ENCODE results near the gene SLC9A4. TPM values are rescaled to one million over a fixed set of nuclear protein-coding genes. Genes with fewer than 3 reads are reported as not detected.

SLC9A4 gene
- total RNA-seq, 2 experiments from 2014 or later: 0.07 to 0.10 TPM

DNA sequence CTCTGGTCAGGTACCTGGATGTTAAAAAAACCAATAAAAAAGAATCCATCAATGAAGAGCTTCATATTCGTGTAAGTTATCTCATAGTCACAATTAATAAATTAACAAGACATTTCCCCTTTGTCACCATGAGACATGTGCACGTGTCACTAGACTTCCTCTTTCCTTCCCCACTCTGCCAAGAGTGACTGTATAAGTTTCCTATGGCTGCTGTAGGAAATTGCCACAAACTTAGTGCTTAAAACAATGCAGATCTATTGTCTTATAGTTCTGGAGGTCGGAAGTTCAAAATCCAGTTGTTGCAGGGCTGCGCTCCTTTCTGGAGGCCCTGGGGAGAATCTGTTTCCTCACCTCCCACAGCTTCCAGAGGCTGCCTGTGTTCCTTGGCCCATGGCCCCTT is 35.8 kb downstream of the SLC9A4 start:
- DNase-seq: no peak
- CTCF ChIA-PET: interaction anchor here (0.7 kb wide), 1 partner anchor 342 kb away, joined by 3 read pairs; no protein-coding TSS in a partner anchor
- peaks cover 17% of the 10 kb centered on the region for H3K4me1 Mint-ChIP-seq (ENCODE audit: low read depth)
- H3K27me3 Mint-ChIP-seq (ENCODE audit: low read depth): peaks cover 20% of the 10 kb centered on the region
- H3K36me3 Mint-ChIP-seq (ENCODE audit: low read depth): no peaks in the 10 kb centered on the region
- no peak overlapping the region for H3K4me3 Mint-ChIP-seq
- no peak overlapping the region for H3K27ac Mint-ChIP-seq
- peaks cover 2% of the 10 kb centered on the region for H3K9me3 Mint-ChIP-seq
- intact Hi-C loops (cut with micrococcal nuclease): no loop called here

DNA sequence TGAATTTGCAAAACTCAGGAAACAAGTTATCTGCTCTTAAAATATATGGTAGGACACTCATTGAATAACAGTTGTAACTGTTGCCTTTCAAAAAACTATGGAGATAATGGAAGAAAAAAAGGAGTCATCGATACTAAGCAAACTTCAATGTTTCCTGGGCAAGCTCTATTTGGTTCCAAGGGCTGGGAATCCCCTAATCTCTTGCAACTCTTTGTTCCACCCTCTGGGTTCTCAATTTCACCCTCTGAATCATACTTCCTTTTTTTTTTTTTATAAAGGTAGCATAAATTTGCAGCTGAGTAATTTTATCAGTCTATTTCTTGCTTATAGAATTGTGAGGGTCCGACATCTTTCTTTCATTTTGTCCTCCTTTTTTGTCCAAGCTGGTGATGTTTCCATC is 36.7 kb downstream of the SLC9A4 start:
- CTCF ChIA-PET: no interaction called here
- Mint-ChIP-seq H3K27ac (no peak overlapping the region), H3K9me3 (peaks cover 2% of the 10 kb centered on the region), H3K27me3 (ENCODE audit: low read depth) (peaks cover 16% of the 10 kb centered on the region), H3K4me3 (no peak overlapping the region), H3K36me3 (ENCODE audit: low read depth) (no peaks in the 10 kb centered on the region), H3K4me1 (ENCODE audit: low read depth) (peaks cover 17% of the 10 kb centered on the region)
- intact Hi-C loops (cut with micrococcal nuclease): loop anchor here (5.0 kb wide), 1 partner anchor 37 kb away; the partner anchor contains the start of gene SLC9A4
- peak; percentile 45 for DNase-seq

DNA sequence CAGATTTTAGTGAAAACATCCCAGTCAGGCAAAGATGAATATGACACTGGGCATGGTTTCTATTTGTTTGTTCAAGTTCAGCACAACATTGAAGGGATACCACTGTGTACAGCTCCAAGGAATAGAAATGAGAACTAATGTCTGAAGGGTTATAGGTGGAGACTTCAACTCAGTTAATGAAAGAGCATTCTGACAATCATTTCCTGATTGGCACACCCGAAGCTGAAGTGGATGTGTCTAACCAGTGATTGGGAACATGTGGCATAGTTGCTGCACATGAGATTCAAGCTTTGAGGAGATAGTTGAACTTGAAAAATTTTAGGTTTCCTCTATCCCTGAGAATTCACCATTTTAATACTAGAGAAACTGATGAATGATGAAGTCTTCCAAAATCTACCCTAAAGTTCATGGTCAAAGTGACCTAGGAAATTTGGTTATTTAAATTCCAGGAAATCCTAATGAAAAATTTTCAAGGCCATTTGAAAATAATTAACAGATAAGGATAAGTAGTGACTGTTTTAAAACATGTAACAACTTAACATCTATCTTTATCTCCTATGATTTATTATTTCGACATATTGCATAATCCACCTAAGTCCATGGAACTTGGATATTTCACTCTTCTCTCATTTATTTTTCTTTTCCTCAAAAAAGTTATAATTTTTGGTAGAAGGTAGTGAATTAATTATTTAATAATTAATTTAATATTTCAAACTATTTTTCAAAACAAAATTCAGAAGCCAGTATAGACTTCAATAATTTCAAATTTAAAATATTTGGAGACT is 38.0 kb downstream of the SLC9A4 start:
- intact Hi-C loops (cut with micrococcal nuclease): loop anchor here (5.0 kb wide), 1 partner anchor 39 kb away; the partner anchor contains the start of gene SLC9A4
- H3K4me1 Mint-ChIP-seq (ENCODE audit: low read depth): peaks cover 17% of the 10 kb centered on the region
- no peak for DNase-seq
- peaks cover 16% of the 10 kb centered on the region for H3K27me3 Mint-ChIP-seq (ENCODE audit: low read depth)
- H3K4me3 Mint-ChIP-seq: no peak overlapping the region
- no peaks in the 10 kb centered on the region for H3K36me3 Mint-ChIP-seq (ENCODE audit: low read depth)
- peaks cover 2% of the 10 kb centered on the region for H3K9me3 Mint-ChIP-seq
- CTCF ChIA-PET: no interaction called here
- H3K27ac Mint-ChIP-seq: no peak overlapping the region

GRCh38 chr2:102512161-102512560 is 39.1 kb downstream of the SLC9A4 start:
- intact Hi-C loops (cut with micrococcal nuclease): loop anchor here (5.0 kb wide), 1 partner anchor 40 kb away; the partner anchor contains the start of gene SLC9A4
- no peak overlapping the region for H3K27ac Mint-ChIP-seq
- no peak overlapping the region for H3K4me3 Mint-ChIP-seq
- peaks cover 2% of the 10 kb centered on the region for H3K9me3 Mint-ChIP-seq
- peaks cover 17% of the 10 kb centered on the region for H3K4me1 Mint-ChIP-seq (ENCODE audit: low read depth)
- peaks cover 11% of the 10 kb centered on the region for H3K27me3 Mint-ChIP-seq (ENCODE audit: low read depth)
- no peaks in the 10 kb centered on the region for H3K36me3 Mint-ChIP-seq (ENCODE audit: low read depth)
- CTCF ChIA-PET: no interaction called here
- DNase-seq: no peak

GRCh38 chr2:102513355-102513939 is 40.4 kb downstream of the SLC9A4 start:
- DNase-seq: no peak
- Mint-ChIP-seq H3K27me3 (ENCODE audit: low read depth) (peaks cover 7% of the 10 kb centered on the region), H3K4me3 (no peak overlapping the region), H3K4me1 (ENCODE audit: low read depth) (peaks cover 17% of the 10 kb centered on the region), H3K36me3 (ENCODE audit: low read depth) (no peaks in the 10 kb centered on the region), H3K9me3 (peaks cover 2% of the 10 kb centered on the region), H3K27ac (no peak overlapping the region)
- CTCF ChIA-PET: interaction anchor here (0.9 to 1.6 kb wide), 2 partner anchors 78 to 102 kb away, joined by 3 to 5 read pairs; no protein-coding TSS in a partner anchor
- intact Hi-C loops (cut with micrococcal nuclease): loop anchor here (5.0 kb wide), 1 partner anchor 41 kb away; the partner anchor contains the start of gene SLC9A4

DNA sequence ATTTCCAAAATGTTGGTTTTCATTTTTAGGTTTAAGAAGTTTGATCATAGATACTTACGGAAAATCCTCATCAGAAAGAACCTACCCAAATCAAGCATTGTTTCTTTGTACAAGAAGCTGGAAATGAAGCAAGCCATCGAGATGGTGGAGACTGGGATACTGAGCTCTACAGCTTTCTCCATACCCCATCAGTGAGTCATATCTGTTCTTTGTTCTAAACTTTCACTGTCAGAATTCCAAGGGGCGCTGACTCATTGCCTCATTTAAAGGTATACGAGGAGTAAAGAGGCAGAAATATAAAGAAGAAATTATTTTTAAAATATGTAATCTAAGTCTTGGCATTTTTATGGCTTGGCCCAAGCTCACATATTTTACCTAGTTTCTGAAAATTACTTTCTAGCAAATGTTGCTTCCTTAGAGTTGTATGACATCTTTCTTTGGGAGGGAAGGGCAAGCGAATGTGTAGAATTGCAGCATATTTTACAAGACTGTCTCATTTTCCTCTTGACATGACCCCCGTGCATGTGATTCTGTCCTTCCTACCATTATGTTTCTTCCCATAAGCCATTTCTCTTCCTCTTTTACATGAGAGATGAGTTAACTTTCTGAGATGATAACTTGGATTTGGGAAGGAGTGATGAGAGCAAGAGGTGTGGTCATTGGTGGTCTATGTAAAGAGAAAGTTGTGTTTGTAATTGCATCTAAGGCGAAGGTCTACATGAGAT is 41.2 kb downstream of the SLC9A4 start:
- no peak for DNase-seq
- Mint-ChIP-seq H3K4me1 (ENCODE audit: low read depth) (peaks cover 10% of the 10 kb centered on the region), H3K9me3 (peaks cover 2% of the 10 kb centered on the region), H3K27me3 (ENCODE audit: low read depth) (peaks cover 7% of the 10 kb centered on the region), H3K36me3 (ENCODE audit: low read depth) (no peaks in the 10 kb centered on the region), H3K27ac (no peak overlapping the region), H3K4me3 (no peak overlapping the region)
- intact Hi-C loops (cut with micrococcal nuclease): loop anchor here (5.0 kb wide), 1 partner anchor 42 kb away; the partner anchor contains the start of gene SLC9A4
- CTCF ChIA-PET: interaction anchor here (0.6 to 1.6 kb wide), 2 partner anchors 101 to 298 kb away, joined by 3 to 5 read pairs; no protein-coding TSS in a partner anchor

DNA sequence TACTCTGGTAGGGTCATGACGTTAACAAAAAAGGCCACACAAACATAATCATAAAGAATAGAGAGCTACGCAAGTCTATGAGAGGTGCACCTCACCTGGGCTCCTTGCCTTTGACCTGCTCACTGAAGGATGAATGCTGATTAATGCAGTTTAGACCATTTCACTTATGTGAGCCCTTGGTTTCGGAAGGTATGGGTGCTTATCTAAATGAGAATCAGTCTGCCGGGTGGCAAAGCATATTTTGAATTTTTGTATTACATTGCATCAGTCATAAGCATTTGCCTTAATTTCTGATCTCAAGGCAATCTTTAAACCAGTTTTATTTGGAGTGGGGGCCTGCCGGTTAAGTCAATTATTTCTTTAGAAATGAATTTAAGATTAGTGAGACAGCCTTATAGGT is 42.8 kb downstream of the SLC9A4 start:
- CTCF ChIA-PET: interaction anchor here (0.8 to 1.7 kb wide), 3 partner anchors 17 to 100 kb away, joined by 3 to 7 read pairs (median 4); no protein-coding TSS in a partner anchor
- no peak for DNase-seq
- Mint-ChIP-seq H3K4me3 (no peak overlapping the region), H3K4me1 (ENCODE audit: low read depth) (no peaks in the 10 kb centered on the region), H3K9me3 (no peaks in the 10 kb centered on the region), H3K27me3 (ENCODE audit: low read depth) (peaks cover 6% of the 10 kb centered on the region), H3K36me3 (ENCODE audit: low read depth) (no peaks in the 10 kb centered on the region), H3K27ac (no peak overlapping the region)
- intact Hi-C loops (cut with micrococcal nuclease): no loop called here

DNA sequence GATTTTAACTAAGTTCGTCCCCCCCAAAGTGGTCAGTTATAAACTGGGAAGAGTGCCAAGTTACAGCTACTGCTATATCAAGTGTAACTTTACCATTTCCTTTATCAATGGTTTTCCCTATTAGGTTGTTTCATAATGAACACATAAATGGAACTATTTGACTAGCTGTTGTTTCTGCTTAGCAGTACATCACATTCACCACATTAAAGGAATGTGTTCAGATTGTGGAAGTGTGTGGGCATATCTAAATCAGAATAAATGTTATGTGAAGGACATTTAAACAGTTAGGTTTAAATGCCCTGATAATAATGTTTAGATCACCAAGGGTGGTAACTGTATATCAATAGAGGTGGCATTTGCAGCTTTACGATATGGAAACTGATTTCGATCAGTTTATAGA is 45.1 kb downstream of the SLC9A4 start:
- H3K27ac Mint-ChIP-seq: no peak overlapping the region

GRCh38 chr2:102520009-102520408 is 47.0 kb downstream of the SLC9A4 start:
- no peak overlapping the region for H3K4me3 Mint-ChIP-seq
- H3K36me3 Mint-ChIP-seq (ENCODE audit: low read depth): no peaks in the 10 kb centered on the region
- CTCF ChIA-PET: interaction anchor here (0.7 to 2.4 kb wide), 5 partner anchors 13 to 286 kb away, joined by 3 to 12 read pairs (median 6); partner anchors contain the start of gene SLC9A4
- H3K9me3 Mint-ChIP-seq: no peaks in the 10 kb centered on the region
- no peaks in the 10 kb centered on the region for H3K4me1 Mint-ChIP-seq (ENCODE audit: low read depth)
- intact Hi-C loops (cut with micrococcal nuclease): loop anchor here (1.0 kb wide), 4 partner anchors 72 to 286 kb away; no protein-coding TSS in a partner anchor
- no peak overlapping the region for H3K27ac Mint-ChIP-seq
- DNase-seq: peak; percentile 42
- peaks cover 2% of the 10 kb centered on the region for H3K27me3 Mint-ChIP-seq (ENCODE audit: low read depth)

More for the DNA sequence above, 45.1 kb downstream of the SLC9A4 start:
- Mint-ChIP-seq H3K4me1 (ENCODE audit: low read depth) (no peaks in the 10 kb centered on the region), H3K27me3 (ENCODE audit: low read depth) (peaks cover 2% of the 10 kb centered on the region), H3K9me3 (no peaks in the 10 kb centered on the region), H3K36me3 (ENCODE audit: low read depth) (no peaks in the 10 kb centered on the region), H3K4me3 (no peak overlapping the region)
- CTCF ChIA-PET: interaction anchor here (0.9 to 2.4 kb wide), 4 partner anchors 28 to 98 kb away, joined by 3 to 10 read pairs (median 4); partner anchors contain the start of gene SLC9A4
- intact Hi-C loops (cut with micrococcal nuclease): no loop called here
- DNase-seq: no peak

DNA sequence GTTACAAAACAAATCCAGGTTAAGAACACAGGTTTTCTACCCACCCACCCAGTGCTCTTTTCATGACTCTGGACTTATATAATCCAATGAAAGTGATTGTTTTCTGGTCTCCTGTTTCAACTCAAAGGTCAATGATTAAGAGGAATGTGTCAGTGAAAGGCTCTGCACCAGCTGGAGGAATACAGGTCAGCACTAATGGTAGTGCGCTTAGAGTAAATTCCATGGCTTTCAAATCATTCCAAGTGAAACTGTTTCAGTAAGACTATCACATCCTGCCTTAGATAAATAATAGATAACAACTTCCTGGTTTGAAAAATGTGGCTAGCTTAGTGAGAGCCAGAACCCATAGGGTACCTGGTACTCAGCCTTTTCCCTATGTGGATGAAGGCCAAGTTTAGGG is 47.8 kb downstream of the SLC9A4 start:
- Mint-ChIP-seq H3K4me1 (ENCODE audit: low read depth) (no peaks in the 10 kb centered on the region), H3K9me3 (no peaks in the 10 kb centered on the region), H3K36me3 (ENCODE audit: low read depth) (no peaks in the 10 kb centered on the region), H3K4me3 (no peak overlapping the region), H3K27me3 (ENCODE audit: low read depth) (peaks cover 2% of the 10 kb centered on the region), H3K27ac (no peak overlapping the region)
- intact Hi-C loops (cut with micrococcal nuclease): loop anchor here (1.0 kb wide), 4 partner anchors 72 to 286 kb away; no protein-coding TSS in a partner anchor
- CTCF ChIA-PET: interaction anchor here (0.7 to 1.9 kb wide), 3 partner anchors 71 to 285 kb away, joined by 3 to 12 read pairs (median 4); no protein-coding TSS in a partner anchor
- DNase-seq: no peak

GRCh38 chr2:102522162-102522561 is 49.1 kb downstream of the SLC9A4 start:
- intact Hi-C loops (cut with micrococcal nuclease): no loop called here
- Mint-ChIP-seq H3K27ac (no peak overlapping the region), H3K4me3 (no peak overlapping the region), H3K9me3 (no peaks in the 10 kb centered on the region), H3K4me1 (ENCODE audit: low read depth) (no peaks in the 10 kb centered on the region), H3K36me3 (ENCODE audit: low read depth) (no peaks in the 10 kb centered on the region), H3K27me3 (ENCODE audit: low read depth) (peaks cover 4% of the 10 kb centered on the region)
- CTCF ChIA-PET: interaction anchor here (0.6 to 1.2 kb wide), 3 partner anchors 8 to 282 kb away, joined by 3 to 6 read pairs (median 5); no protein-coding TSS in a partner anchor
- no peak for DNase-seq
